GM12864 (cell line): ENCODE data around the gene C20orf202.
"Not testable (repeated sequence)": the region's sequence is repeated elsewhere in the genome, so short reads cannot be mapped to it uniquely, and the experiment has no call there.

ENCODE experiments used
- DNase-seq: peaks from one replicate; pipeline ENCODE4 v3.0.0-alpha.2; 2011; ENCODE audit warnings: low read depth
- H3K4me3 ChIP-seq: 2 replicates; pipeline ENCODE4 v1.5.1; 2011; ENCODE audit warnings: mild to moderate bottlenecking, low read depth, low read length, control low read depth
- TF ChIP-seq, protein P1 (sequence below): IDR thresholded peaks from 2 replicates; pipeline ENCODE4 v1.5.1; 2011; ENCODE audit warnings: low read depth, mild to moderate bottlenecking, moderate library complexity, low read length, control low read depth, inconsistent platforms; ENCODE audit errors: missing control alignments

The C20orf202 gene

GRCh38 chr20:1242099-1242498, 38.8 kb downstream of the C20orf202 start:
- TF ChIP-seq, protein P1, sequence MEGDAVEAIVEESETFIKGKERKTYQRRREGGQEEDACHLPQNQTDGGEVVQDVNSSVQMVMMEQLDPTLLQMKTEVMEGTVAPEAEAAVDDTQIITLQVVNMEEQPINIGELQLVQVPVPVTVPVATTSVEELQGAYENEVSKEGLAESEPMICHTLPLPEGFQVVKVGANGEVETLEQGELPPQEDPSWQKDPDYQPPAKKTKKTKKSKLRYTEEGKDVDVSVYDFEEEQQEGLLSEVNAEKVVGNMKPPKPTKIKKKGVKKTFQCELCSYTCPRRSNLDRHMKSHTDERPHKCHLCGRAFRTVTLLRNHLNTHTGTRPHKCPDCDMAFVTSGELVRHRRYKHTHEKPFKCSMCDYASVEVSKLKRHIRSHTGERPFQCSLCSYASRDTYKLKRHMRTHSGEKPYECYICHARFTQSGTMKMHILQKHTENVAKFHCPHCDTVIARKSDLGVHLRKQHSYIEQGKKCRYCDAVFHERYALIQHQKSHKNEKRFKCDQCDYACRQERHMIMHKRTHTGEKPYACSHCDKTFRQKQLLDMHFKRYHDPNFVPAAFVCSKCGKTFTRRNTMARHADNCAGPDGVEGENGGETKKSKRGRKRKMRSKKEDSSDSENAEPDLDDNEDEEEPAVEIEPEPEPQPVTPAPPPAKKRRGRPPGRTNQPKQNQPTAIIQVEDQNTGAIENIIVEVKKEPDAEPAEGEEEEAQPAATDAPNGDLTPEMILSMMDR = no peak
- DNase-seq = no peak

GRCh38 chr20:1242530-1242929, 39.3 kb downstream of the C20orf202 start:
- no peak for DNase-seq
- H3K4me3 ChIP-seq = no peak overlapping the region
- TF ChIP-seq, protein P1 = no peak

More at GRCh38 chr20:1242099-1242498, 38.8 kb downstream of the C20orf202 start:
- H3K4me3 ChIP-seq = no peak overlapping the region

DNA sequence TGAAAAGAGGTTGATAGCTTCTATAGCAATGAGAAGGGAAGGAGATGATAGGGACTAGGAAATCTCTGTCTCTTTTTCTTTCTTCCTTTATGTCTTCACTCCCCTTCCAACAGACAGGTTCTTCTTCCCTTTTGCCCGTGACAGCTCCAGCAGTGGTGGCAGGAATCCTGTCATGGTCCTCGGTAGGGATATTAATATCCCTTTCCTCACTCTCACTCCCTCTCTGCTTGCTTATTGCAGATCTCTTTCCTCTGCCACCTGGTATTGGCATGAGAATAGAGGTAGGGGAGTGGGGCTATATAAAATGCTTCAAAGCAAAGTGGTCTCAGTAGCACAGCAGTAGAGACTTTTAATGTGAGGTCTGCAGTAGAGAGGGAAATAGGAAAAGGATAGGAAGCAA, 42.3 kb downstream of the C20orf202 start:
- no peak overlapping the region for H3K4me3 ChIP-seq
- TF ChIP-seq, protein P1 = no peak
- DNase-seq = no peak

DNA sequence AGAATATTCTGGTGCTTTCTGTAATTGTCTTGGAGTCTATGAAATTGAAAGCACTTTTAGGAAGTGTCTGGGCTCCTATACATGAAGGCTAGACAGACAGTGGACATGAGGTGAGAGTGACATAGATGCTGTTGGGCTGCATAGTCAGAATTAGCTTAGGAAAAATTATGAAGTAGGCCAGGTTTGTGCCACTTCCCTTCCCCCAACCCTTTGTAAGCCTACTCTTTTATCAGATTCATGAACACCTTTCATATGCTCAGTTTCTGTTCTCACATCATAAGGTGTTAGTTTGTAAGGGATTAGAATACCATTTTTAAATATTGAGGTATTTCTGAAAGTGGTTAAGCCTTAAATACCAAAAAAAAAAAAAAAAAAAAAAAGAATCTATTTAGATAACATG, 44.4 kb downstream of the C20orf202 start:
- TF ChIP-seq, protein P1 = no peak
- no peak overlapping the region for H3K4me3 ChIP-seq
- DNase-seq = no peak

DNA sequence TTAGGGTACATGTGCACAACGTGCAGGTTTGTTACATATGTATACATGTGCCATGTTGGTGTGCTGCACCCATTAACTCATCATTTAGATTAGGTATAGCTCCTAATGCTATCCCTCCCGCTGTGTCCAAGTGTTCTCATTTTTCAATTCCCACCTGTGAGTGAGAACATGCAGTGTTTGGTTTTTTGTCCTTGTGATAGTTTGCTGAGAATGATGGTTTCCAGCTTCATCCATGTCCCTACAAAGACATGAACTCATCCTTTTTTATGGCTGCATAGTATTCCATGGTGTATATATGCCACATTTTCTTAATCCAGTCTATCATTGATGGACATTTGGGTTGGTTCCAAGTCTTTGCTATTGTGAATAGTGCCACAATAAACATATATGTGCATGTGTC, 47.0 kb downstream of the C20orf202 start:
- H3K4me3 ChIP-seq, DNase-seq: not testable (repeated sequence)

- TF ChIP-seq, protein P1 = no peak
- DNase-seq = no peak
Measured at GRCh38 chr20:1252416-1252815, 49.2 kb downstream of the C20orf202 start.

DNA sequence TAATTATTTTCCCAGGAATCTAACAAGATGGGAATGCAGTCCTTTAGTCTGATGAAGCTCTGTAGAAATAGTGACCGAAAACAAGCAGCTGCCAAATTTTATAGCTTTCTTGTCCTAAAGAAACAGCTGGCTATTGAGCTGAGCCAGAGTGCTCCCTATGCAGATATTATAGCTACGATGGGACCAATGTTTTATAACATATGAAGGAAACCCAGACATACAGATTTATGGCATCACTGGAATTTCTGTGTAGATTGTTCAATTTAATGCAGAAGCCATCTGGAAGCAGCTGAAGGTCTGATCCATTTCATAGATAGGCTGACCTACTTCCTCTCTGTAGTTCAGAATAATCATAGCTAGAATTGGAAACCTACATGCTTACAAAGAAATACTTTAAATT, 51.0 kb downstream of the C20orf202 start:
- no peak for DNase-seq
- H3K4me3 ChIP-seq = no peak overlapping the region
- TF ChIP-seq, protein P1 = no peak

More at GRCh38 chr20:1252416-1252815, 49.2 kb downstream of the C20orf202 start:
- no peak overlapping the region for H3K4me3 ChIP-seq
